OCI-LY7 (cell line): Measurements from ENCODE around the gene DOCK7.

Experiments used
- EZH2phosphoT487 ChIP-seq: fragments of 200-600 bp; sonication (generic); IDR thresholded peaks from 2 replicates; pipeline ENCODE4 v1.6.1; 2018; ENCODE audit warnings: low read depth, borderline replicate concordance, mild to moderate bottlenecking, mixed run types, antibody characterized with exemption, low read length, moderate library complexity, mixed read lengths
- TF ChIP-seq, protein P1 (sequence below): fragments of 200-600 bp; sonication (generic); conservative IDR thresholded peaks from 2 replicates; pipeline ENCODE4 v1.5.1; 2014; ENCODE audit warnings: mild to moderate bottlenecking, antibody characterized with exemption, low read length, moderate library complexity, mixed read lengths

- TF ChIP-seq, protein P1, sequence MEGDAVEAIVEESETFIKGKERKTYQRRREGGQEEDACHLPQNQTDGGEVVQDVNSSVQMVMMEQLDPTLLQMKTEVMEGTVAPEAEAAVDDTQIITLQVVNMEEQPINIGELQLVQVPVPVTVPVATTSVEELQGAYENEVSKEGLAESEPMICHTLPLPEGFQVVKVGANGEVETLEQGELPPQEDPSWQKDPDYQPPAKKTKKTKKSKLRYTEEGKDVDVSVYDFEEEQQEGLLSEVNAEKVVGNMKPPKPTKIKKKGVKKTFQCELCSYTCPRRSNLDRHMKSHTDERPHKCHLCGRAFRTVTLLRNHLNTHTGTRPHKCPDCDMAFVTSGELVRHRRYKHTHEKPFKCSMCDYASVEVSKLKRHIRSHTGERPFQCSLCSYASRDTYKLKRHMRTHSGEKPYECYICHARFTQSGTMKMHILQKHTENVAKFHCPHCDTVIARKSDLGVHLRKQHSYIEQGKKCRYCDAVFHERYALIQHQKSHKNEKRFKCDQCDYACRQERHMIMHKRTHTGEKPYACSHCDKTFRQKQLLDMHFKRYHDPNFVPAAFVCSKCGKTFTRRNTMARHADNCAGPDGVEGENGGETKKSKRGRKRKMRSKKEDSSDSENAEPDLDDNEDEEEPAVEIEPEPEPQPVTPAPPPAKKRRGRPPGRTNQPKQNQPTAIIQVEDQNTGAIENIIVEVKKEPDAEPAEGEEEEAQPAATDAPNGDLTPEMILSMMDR, result no peak
- TF ChIP-seq EZH2phosphoT487, result no peak
These were observed at the start of gene DOCK7 for GRCh38 chr1:62687903-62688686.
